Measurements from ENCODE around the gene FGFRL1.
"Not testable (repeated sequence)": the region's sequence is repeated elsewhere in the genome, so short reads cannot be mapped to it uniquely, and the experiment has no call there.

The FGFRL1 gene

DNA sequence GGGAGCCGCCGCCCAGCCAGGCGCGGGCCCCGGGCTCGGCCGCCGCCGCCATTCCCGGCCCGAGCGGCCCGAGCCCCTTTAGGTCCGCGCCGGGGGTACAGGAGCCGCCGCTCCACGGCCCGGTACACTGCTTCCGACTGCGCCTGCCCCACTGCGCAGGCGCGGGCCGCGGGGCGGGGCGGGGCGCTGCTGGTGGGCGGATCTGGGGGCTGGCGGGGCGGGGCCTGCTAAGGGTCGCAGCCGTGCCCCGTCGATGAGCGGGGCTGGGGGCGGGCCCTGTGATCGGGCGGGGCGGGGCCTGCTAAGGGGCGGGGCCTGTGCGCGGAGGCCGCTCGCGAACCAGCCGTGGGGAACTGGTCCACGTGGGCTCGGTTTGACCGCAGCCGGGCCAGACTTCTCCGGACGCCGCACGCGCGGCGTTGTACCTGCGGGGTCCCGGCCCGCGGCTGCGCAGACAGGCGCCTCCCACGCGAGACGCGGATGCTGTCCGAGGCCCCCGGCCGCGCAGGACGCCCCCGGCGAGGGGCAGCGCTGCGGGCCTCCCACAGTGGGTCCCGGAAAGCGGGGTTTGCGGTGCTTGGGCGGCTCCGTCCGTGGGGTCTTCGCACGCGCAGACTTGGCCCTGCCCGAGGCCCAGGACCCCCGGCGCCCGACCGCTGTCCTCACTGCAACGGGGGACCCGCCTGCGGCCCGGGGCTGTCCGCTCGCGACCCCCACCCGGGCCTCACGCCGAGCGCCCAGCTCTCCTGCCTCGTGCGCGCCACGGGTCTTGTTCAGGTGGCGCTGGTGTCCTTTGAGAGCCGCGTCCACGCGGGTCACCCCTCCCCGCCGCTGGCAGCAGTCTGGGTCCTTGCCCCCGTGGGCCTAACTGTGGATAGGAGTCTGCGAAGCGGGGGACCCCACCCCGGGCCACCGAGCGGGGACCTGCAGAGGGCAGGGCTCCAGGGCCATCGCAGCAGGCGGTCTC is 37.7 kb upstream of the FGFRL1 start, which contains the start of gene DGKQ:
DGKQ (minus strand) TSS at position 139 of the 967 bp plus-strand sequence; CDS start at position 52, 87 bp downstream.
- peak; percentile 96 for DNase-seq

DNA sequence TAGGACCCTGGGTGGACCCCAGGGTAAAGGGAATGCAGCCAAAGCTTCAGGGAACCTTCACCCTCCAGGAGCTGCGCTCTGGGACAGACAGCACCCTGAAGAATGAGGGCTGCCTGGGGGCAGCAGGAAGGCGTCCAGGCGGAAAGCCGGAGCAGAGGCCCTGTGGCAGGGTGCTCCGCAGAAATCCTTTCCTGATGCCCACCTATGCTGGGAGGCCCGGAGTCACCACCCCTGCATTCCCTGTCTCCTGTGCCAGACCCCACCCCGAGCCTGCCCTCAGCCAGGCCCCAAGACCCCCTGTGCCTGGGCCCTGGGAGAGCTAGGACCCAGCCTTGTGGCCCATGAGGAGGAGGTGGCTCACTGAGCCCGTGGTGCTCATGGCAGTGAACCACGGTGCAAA is 36.8 kb upstream of the FGFRL1 start:
- DNase-seq, result no peak

DNA sequence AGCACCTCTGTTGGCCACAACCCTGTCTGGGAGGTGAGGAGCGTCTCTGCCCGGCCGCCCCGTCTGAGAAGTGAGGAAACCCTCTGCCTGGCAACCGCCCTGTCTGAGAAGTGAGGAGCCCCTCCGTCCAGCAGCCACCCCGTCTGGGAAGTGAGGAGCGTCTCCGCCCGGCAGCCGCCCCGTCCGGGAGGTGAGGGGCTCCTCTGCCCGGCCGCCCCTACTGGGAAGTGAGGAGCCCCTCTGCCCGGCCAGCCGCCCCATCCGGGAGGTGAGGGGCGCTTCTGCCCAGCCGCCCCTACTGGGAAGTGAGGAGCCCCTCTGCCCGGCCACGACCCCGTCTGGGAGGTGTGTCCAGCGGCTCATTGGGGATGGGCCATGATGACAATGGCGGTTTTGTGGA is 35.4 kb upstream of the FGFRL1 start:
- not testable (repeated sequence) for DNase-seq

DNA sequence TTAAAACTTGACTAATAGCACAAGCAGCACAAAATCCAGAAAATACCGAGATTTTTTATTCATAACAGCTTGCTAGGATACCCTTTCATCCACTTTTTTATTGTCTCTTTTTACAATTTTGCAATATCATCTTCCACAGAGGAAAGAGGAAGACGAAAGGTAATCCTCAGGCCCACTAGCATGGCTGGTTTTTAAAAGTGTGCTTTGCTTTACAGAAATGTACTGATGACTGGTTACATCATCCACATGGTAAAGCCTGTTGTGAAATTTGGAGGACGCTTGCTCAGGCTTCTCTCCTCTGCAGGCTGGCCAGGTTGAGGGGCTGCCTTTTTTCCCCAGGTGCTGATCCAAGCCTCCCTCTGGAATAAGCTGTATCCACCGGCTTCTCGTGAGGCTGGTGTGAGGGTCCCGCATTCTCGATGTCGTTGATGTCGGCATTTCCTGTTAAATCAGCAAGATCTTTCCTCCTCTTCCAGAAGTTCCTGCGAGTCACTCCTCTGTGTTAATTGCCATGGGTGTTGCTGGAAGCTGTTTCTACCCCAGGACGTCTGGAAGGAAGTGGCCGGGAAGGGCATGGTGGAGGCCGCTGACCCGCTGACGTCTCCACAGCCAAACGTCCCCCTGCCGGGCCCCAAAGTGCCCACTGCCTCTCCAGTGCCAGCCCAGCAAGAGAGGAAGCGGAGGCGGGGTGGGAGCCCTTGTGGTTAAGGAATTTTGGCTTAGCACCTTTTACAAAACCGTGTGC is 32.3 kb upstream of the FGFRL1 start:
- no peak for DNase-seq

DNA sequence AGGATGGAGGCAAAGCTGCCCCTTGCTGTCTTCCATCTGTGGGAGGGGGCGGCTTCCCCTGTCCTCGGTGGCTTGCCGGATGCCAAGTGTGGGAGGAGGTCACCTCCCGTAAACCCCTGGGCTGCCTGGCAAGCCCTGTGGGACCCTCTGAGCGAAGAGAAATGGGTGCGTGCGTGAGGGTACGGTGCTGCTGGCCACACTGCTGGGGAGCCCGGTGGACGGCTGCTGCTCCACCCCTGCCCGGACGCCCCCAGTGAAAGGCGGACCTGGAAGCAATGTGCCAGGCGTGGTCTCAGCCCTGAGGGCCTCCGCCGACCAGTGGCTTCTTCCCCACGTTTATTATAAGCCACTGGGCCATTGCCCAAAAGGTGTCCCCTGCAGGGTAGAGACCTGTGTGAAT is 29.1 kb upstream of the FGFRL1 start:
- DNase-seq, result no peak

DNA sequence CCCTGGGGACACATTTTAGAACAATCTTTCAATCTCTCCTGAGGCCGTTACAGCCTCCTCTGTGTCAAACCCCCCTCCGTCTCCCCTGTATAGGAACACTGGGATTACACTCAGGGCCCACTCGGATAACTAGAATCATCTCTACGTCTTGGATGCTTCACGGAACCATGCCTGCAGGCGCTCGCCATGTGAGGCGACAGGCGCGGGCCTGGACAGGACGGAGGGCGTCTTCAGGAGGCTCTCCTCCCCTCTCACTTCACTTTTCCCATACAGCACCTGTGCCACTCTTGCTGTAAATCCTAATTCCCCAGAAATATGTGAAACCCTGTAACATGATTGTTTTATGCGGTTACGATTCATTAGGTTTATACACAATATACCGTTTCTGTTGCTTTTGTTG is 28.6 kb upstream of the FGFRL1 start:
- no peak for DNase-seq

DNA sequence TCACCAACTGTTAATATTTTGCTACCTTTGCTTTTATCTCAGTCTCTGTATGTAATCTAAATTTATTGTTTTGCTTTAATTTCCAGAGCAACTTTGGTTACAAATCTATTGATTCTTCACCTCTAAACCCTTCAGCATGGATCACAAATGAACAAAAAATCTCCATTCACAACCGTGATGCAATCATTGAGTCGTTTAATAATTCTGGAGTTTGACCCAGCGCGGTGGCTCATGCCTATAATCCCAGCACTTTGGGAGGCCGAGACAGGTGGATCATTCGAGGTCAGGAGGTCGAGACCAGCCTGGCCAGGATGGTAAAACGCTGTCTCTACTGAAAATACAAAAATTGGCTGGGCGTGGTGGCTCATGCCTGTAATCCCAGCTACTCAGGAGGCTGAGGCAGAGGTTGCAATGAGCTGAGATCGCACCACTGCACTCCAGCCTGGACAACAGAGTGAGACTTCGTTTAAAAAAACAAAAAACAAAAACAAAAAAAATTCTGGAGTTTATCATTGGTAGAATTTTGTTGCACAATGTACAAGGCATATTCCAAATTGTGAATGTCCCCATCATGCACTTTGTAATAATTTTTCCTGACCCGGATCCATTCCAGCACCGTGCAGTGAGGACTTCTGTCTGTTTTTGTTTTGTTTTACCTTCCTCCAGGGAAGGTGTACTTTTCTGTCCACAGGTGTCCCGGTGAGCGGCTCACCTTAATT is 26.9 kb upstream of the FGFRL1 start:
- no peak for DNase-seq

DNA sequence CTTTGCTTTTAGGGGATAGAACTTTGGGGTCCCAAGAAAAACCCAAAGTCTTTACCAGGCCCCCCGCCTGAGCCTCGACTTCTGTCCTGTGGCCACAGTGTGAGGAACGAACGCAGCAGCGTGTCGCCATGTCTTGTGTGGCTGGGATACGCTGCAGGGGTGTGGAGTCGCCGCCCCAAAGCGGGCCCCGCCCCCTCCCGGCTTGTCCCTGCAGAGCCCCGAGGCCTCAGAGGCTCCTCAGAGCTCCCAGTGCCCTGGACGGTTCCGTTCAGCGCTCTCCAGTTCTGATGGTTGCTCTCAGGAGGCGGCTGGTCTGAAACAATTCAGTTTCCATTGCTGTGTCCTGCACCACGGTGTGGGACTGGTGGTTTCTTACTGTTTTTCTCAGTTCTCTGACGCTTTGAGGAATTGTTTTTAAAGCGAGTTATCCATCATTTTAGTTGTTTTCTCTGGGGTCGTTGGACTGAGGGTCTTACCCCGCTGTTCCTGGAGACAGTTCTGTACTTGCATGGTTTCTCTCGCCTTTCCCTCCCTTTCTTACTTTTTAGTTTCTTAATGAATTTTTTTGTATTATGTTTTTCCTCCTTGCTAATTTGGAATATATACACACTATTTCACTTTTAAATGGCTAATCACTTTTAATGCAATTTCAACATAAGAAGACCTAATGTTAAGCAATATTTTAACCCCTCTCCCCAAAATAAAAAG is 26.1 kb upstream of the FGFRL1 start:
- peak; percentile 79 for DNase-seq

DNA sequence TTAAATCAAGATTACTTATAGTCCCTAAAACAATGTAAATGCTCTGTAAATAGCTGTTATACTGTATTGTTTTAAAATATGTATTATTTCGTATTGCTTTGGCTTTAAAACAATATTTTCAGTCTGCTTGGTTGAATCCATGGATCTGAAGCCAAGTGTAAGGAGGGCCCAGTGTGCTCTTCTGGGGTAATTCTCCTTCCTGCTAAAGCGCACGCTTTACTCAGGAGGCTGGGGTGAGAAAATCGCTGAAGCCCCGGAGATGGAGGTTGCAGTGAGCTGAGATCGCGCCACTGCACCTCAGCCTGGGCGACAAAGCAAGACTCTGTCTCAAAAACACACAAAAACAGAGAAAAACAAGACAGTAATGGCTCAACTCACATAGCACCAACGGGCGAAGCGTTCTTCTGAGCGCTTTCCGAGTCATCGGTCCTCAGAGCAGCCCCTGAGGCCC is 25.0 kb upstream of the FGFRL1 start:
- DNase-seq, result no peak

DNA sequence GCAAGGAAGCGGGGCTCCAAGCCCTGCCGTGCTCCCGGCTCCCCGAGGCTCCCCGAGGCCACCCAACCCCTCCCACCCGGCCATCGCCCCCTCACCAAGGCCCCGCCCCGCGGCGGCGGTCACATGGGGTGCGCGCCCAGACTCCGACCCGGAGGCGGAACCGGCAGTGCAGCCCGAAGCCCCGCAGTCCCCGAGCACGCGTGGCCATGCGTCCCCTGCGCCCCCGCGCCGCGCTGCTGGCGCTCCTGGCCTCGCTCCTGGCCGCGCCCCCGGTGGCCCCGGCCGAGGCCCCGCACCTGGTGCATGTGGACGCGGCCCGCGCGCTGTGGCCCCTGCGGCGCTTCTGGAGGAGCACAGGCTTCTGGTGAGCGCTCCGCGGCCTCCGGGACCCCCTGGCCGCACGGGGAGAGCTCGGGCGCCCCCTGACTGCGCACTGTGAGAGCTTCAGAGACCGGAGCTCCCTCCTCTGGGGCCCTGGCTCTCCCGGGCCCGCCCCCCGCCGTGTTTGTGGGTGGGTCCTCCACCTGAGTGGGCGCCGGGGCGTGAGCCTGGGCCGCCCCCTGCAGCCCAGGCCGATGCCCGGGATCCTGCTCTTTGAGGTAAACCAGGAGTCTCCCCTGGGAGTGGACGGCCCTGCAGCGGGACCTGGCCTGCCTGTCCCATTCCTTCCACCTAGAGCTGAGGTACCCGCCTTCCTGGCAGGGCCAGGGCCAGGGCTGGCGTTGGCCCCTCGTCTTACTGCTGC is 24.4 kb upstream of the FGFRL1 start, which contains the start of gene IDUA:
IDUA (plus strand) TSS at position 166 of the 745 bp plus-strand sequence; CDS start at position 207, 41 bp downstream.
- peak; percentile 88 for DNase-seq

DNA sequence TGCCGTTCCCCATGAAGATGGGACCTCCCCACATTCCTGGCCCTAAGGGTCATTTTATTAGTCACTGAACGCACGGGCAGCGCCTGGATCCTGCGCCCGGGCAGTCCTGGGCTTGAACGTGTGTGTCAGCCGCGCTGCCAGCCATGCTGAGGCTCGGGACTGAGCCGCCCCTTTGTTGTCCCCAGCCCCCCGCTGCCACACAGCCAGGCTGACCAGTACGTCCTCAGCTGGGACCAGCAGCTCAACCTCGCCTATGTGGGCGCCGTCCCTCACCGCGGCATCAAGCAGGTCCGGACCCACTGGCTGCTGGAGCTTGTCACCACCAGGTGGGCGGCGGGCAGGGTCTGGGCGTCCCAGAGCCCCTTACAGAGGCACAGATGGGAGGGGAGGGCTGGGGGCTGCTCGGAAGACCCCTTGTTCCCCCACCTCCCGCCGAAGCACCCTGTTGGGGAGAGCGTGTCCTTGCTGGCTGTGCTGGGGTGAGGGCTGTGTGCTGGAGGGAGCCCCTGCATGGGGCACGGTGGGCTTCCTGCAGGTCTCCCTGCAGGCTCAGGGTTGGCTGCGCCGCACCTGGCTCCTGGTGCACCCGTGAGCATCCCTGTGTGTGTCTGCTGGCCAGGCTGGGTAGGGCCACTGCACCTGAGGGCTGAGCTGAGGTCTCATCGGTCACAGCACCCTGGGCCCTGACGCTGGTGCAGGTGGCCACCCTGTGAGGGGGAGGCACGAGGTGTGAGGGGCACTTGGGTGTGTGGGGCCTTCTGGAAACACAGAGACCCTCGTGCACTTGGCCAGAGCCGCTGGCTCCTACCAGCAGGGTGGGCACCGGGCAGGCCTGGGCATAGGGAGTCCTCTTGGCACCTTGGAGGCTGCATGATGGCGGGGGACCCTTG is 23.6 kb upstream of the FGFRL1 start:
- DNase-seq, result no peak

DNA sequence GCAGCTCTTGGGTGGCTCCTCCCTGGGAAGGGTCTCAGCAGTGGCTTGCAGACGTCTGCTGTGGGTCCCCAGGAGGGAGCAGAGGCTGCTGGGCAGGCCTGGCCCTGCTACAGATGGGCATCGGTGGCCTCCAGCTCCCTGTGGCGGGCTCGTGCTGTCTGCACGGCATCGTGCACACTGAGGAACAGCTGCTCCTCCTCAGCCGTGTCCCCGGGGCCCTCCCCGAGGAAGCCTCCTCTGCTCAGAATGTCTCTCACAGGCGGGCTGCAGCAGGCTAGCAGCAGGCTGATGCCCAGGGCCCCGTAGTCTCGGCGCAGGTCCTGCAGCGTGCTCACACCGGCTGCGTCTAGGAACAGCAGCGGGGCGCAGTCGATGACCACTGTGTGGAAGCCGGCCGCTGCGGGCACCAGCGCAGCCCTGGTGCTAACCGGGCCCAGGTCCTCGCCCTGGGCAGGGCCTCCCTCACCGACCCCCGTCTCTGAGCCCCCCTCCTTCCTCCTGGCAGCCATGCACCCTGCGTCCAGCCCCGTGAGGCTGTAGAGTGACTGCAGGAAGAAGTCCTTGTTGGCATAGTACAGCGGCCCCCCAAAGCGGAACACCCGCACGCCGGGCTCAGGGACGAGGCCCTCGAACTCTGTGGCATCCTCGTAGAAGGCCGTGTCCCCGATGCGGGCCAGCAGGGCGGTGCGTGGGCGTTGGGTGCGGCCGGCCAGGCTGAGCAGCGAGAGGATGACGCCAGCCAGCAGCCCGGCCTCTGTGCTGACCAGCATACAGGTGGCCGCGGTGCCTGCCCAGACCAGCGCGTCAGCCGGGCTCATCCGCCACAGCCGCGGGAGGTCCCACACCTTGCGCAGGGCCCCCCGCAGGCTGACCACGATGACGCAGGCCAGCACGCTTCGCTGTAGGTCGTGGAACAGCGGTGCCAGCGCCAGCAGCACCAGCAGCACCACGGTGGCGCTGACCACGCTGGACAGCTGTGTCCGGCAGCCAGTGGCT is 22.4 kb upstream of the FGFRL1 start:
- DNase-seq, result no peak

DNA sequence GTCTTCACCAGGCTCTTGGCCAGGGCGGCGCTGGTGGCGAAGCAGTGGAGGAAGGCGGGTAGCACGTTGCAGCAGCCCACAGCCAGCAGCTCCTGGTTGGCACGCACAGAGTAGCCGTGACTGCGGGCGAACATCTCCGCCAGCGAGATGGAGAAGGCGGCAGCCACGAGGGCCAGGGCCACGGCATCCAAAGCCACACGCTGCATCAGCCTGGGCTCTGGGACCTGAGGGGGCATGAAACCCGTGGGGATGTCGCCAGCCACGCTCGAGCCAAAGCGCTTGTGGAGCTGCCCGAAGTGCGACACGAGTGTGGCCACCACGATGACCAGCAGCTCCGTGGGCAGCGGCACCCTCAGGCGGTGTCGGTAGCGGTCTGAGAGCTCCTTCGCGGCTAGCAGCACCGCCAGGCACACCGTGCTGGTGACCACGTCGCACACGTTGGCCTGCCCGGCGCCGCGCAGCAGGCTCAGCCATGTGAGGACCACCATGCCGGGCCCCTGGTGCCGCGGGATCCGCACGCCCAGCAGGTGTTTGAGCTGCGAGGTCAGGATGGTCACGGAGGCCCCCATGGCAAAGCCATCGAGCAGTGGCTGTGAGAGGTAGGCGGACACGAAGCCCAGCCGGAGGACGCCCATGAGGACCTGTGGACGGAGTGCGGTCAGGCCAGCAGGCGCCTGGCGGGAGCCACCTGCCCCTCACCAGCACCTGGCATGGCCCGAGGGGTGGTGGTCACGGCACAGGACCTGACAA is 21.5 kb upstream of the FGFRL1 start:
- no peak for DNase-seq

DNA sequence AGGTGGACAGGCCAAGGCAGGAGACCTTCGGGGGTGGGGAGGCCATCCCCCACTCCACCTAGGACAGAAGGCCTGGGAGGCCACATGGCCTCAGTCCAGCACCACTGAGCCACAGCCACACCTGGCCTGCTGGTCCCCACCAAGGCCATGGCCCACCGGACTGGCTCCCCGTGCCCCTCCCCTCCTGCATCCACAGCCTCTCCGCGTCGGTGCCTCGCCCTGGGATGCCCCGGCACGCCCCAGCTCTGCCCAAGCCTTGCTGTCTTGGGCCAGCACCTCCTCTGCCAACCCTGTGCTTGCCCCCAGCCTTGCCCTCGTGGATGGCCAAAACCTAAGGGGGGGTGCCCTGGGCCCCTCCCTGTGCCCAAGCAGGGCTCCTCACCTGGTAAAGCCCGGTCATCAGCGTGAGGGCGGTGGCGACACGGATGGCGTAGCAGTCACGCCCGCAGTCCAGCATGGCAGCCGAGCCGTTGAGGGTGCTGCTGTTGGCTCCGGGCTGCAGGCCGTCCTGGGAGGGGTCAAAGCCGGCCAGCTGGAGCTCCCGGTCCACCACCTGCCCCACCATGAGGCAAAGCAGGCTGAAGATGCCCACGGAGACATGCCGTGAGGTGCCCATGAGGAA is 20.6 kb upstream of the FGFRL1 start:
- no peak for DNase-seq

DNA sequence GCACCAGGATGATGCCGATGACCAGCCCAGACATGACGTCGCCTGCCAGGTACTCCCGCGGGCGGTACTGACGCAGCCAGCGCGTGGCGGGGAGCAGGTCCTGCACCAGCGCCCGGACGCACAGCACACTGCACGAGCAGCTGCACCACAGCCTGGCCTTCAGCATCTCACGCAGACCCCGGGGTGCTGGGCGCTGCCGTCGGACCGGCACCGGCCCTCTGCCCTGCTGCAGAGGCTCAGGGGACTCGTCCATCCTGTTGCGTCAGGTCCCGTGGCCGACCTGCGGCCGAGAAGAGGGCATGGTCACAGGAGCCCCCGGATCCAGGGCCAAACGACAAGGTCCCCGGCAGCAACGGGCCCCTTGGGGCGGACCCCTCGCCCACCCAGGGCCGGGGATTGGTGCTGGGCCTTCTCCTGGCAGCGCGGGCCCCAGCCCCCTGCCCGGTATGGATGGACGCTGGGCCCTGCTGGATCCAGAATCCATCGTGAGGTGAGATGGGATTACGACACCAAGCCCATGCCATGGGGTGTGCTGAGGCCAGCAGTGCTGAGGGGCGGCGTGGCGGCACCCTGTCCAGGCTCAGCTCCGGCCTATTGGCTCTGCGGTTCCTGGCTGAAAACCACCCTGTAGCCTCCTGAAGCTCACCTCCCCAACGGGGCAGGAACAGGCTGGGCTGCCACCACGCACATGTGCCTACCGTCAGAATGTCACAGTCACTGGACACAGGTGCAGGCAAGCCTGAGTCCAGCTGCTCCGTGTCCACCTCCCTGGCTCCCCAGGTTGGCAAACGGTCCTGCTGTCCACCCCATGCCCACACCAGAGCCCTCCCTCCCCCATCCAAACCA is 19.8 kb upstream of the FGFRL1 start:
- no peak for DNase-seq

DNA sequence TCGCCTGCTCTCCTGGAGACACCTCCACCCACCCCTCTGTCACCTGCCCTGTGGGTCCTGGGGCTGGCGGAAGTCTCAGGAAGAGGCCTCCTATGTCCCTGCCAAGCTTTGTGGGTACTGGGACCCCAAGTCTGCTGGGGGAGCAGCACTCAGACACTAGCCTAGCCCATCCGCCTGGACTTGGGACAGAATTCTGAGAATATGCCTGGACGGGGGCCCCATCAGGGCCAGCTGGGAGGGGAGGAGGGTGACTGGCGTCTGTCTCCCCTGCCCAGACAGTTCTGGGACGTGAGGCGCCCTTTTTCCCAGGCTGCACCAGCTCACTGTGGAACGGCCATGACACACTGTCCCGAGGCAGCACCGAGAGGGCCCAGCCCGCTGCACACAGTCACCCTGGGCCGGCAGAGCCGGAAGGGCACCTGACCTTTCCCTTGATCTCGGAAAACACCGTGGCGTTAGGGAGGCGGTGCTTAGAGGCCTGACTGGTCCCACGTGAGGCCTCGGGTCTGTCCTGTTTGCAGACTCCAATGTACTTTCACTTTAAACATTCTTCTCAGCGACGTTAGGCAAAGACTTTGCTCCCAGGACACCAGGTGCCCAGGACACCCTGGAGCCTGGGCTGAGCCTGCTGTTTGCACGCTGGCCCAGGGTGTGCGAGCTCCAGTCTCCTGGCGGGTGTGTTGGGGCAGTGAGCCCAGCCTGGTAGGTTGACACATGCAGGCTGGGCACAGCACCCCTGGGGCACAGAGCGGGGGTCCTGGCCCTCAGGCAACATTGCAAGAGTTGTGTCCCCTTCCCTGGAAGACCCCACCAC is 18.9 kb upstream of the FGFRL1 start:
- DNase-seq, result no peak

Measured in activated T-cell treated with anti-CD3 and anti-CD28 coated beads, Interleukin-2, amount 50 U/mL, for 1 hour (primary cell).